Spinal cord (tissue), 10 donors: ENCODE results near the gene CENPT. TPM values are rescaled to one million over a fixed set of nuclear protein-coding genes. Genes with fewer than 3 reads are reported as not detected.

Experiments
- DNase-seq, 6 donors: peaks; one replicate each; pipeline versions ENCODE4 v3.0.0 to v3.0.0-alpha.2; 2013 to 2015; ENCODE audit warnings: low spot score in 6 of 6, low read depth in 4 of 6
- H3K27ac ChIP-seq: one replicate; pipeline ENCODE4 v1.5.1; 2013; ENCODE audit warnings: low read depth, low read length, control low read depth
- H3K27me3 ChIP-seq: one replicate; pipeline ENCODE4 v1.6.1; 2013; ENCODE audit warnings: low read length; ENCODE audit not compliant: control insufficient read depth, insufficient read depth
- H3K36me3 ChIP-seq: one replicate; pipeline ENCODE4 v1.6.1; 2013; ENCODE audit warnings: low read length; ENCODE audit not compliant: control insufficient read depth, insufficient read depth
- H3K4me1 ChIP-seq: one replicate; pipeline ENCODE4 v1.6.1; 2013; ENCODE audit warnings: low read length; ENCODE audit not compliant: control insufficient read depth, insufficient read depth
- H3K4me3 ChIP-seq: one replicate; pipeline ENCODE4 v1.5.1; 2013; ENCODE audit warnings: low read depth, low read length, control low read depth
- H3K9me3 ChIP-seq: one replicate; pipeline ENCODE4 v1.6.1; 2013; ENCODE audit warnings: low read length; ENCODE audit not compliant: control insufficient read depth, insufficient read depth
- WGBS: methylation state at CpG from one replicate; pipeline ENCODE4 v1.1.5; 2013; ENCODE audit warnings: missing lambda C conversion rate; ENCODE audit not compliant: insufficient coverage; 5-methylcytosine and 5-hydroxymethylcytosine counted together
- long read RNA-seq, 4 donors: transcript quantifications; one replicate each; lab custom pipeline, GENCODE V29; 2026
- polyA plus RNA-seq, 2 donors: library from polyadenylated mRNA; unstranded; fragments of 120-200 nt; gene quantifications; one replicate each; pipeline ENCODE4 v1.2.1, GENCODE V29; 2013; ENCODE audit not compliant: insufficient read length in 2 of 2
- total RNA-seq, 2 donors: library from RNA; depleted of rRNA in 1 of 2; stranded (reverse); fragments of 120-200 nt in 1 of 2; fragments of >200 nt in 1 of 2; gene quantifications; one replicate each; pipeline versions ENCODE4 v1.2.3 to v1.2.4, GENCODE V29; 2013 to 2014
- donor health status: healthy.

The CENPT gene
- total RNA-seq = 10 to 100 TPM; 22.1 to 50.8 TPM
- 10 to 100 TPM; 60.0 to 79.2 TPM for polyA plus RNA-seq
- long read RNA-seq, donor 1, transcript CENPT-218 (12 exons, 2,133 nt) = major isoform, 8 of 33 reads
- long read RNA-seq, donor 1, partial matches to known transcripts = 23 of 33 reads
- long read RNA-seq, donor 1, other reads (novel, unspliced or antisense) = 0 of 33 reads
- long read RNA-seq, donor 2, partial matches to known transcripts = 5 of 6 reads
- long read RNA-seq, donor 2, other reads (novel, unspliced or antisense) = 0 of 6 reads
- long read RNA-seq, donor 3 = 0 reads
- long read RNA-seq, donor 4, transcript CENPT-218 (12 exons, 2,133 nt) = major isoform, 10 of 23 reads
- long read RNA-seq, donor 4, partial matches to known transcripts = 12 of 23 reads
- long read RNA-seq, donor 4, other reads (novel, unspliced or antisense) = 0 of 23 reads

DNA sequence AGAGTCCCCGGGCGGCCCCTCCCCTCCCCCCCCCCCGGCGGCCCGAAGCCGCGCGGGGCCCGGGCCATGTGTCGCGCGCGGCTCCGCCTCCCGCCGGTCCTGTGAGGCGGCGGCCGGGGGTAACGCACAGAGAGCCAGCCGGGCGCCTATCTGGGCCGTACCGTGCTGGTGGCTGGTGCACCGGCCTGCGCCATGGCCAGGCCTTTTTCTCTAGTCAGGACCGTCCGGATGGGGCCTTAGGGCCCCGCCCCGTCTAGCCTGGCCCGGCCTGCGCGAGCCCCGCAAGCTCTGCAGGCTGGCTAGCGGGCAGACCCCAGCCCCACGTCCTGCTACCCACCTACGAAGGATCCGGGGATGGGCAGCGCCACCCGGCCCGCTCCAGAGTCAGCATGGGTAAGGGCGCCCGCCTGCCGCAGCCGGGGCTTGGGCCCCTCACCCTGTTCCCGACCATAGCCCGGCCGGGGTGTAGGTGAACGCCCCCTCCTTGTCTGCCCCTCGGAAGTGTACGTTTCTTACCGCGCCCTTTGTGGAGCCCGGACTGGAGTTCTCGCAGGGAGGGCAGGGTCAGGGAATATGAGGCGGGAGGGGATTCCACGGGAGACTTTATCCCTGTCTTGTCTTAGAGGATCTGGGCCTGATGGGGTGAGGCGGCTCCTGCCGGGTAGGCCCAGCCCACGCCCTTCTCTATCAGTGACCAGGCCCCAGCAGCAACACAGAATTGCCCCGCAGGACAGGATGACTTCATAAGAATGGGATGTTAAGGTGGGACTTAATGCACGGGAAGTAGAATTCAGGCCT lies at the start of gene CENPT:
TSS of gene CENPT (minus strand) at position 630 of the 798 bp plus-strand sequence. CDS start 13,834 bp downstream, outside the sequence.
- H3K4me1 ChIP-seq = peaks cover 47% of the 10 kb centered on the region
- DNase-seq = peak in 2 of 6 donors; percentile 3 to 31
- WGBS = under 1% methylated on average over 47 of the region's 62 CpGs
- peaks cover 13% of the 10 kb centered on the region for H3K36me3 ChIP-seq
- peak within 1 kb of the TSS; percentile 95 for H3K27ac ChIP-seq
- no peaks in the 10 kb centered on the region for H3K27me3 ChIP-seq
- no peaks in the 10 kb centered on the region for H3K9me3 ChIP-seq
- H3K4me3 ChIP-seq = peak within 1 kb of the TSS; percentile 74

DNA sequence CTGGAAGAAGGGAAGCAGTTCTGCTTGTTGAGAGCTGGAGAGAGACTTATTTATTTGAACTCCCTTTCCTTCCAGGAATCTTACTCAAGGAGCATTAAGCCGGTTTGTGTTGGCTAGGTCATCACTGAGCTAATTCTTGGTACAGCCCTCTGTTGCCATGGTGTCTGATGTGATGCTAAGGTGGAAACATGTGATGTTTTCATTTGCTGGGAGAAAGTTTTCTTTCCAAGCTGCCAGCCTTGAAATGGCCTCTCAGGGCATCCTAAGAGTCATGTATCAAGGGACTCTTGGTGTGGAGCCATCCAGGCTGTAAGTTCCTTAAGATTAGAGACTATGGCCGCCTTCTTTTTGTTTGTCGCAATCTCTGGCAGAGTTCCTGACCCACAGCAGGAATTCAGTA lies 49.7 kb upstream of the CENPT start:
- peak overlapping the region; percentile 86 for H3K27ac ChIP-seq
- peak in 3 of 6 donors; percentile 42 to 91 (median 63) for DNase-seq
- WGBS = 47% methylated on average over 2 of the region's 3 CpGs

GRCh38 chr16:67893743-67894399 lies 46.4 kb upstream of the CENPT start:
- no peaks in the 10 kb centered on the region for H3K36me3 ChIP-seq
- no peaks in the 10 kb centered on the region for H3K9me3 ChIP-seq
- peak overlapping the region; percentile 86 for H3K27ac ChIP-seq
- peaks cover 38% of the 10 kb centered on the region for H3K4me1 ChIP-seq
- 23% methylated on average over 8 of the region's 14 CpGs for WGBS
- H3K27me3 ChIP-seq = no peaks in the 10 kb centered on the region
- DNase-seq = no peak
- H3K4me3 ChIP-seq = peak overlapping the region; percentile 82

More for the DNA sequence above, 49.7 kb upstream of the CENPT start:
- Histone ChIP-seq H3K4me3 (no peak overlapping the region), H3K27me3 (no peaks in the 10 kb centered on the region), H3K36me3 (peaks cover 7% of the 10 kb centered on the region), H3K9me3 (no peaks in the 10 kb centered on the region), H3K4me1 (peaks cover 38% of the 10 kb centered on the region)

GRCh38 chr16:67892899-67893742 lies 45.6 kb upstream of the CENPT start, which contains the start of gene PSKH1:
Gene PSKH1 (plus strand): TSS chr16:67893254. CDS start chr16:67908750, 15,496 bp downstream.
- DNase-seq = peak; percentile 74 to 99 (median 94)
- Histone ChIP-seq H3K36me3 (no peaks in the 10 kb centered on the region), H3K4me3 (peak within 1 kb of the TSS; percentile 82), H3K27me3 (no peaks in the 10 kb centered on the region), H3K4me1 (peaks cover 39% of the 10 kb centered on the region), H3K27ac (peak within 1 kb of the TSS; percentile 86), H3K9me3 (no peaks in the 10 kb centered on the region)
- WGBS = under 1% methylated on average over 90 of the region's 90 CpGs

GRCh38 chr16:67892375-67892774 lies 44.9 kb upstream of the CENPT start:
- WGBS = no CpG with 5 or more reads among the region's 5 CpGs
- Histone ChIP-seq H3K9me3 (no peaks in the 10 kb centered on the region), H3K27me3 (no peaks in the 10 kb centered on the region), H3K4me1 (peaks cover 34% of the 10 kb centered on the region), H3K36me3 (no peaks in the 10 kb centered on the region), H3K27ac (no peak overlapping the region), H3K4me3 (peak overlapping the region; percentile 63)
- no peak for DNase-seq

DNA sequence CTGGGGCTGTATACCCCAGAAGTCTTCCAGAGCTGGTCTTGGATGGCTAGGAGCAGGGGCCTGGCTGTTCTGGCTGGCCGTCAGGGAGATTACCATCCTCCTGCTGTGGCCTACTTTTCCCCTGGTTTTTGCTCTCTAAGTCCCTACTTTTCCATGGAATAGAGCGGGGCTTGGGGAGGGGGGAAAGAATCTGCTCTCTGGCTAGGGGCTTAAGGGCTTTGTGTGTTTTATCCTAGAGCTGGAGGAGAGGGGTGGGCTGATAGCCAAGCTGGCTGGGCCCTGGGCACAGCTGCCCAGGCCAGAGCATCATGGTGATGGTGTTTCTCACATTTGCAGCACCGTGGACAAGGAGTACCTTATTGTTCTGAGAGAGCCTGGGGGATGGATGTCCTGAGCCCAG lies 40.8 kb upstream of the CENPT start:
- Histone ChIP-seq H3K4me3 (no peak overlapping the region), H3K4me1 (peaks cover 26% of the 10 kb centered on the region), H3K27ac (peak overlapping the region; percentile 37), H3K36me3 (peaks cover 32% of the 10 kb centered on the region), H3K9me3 (no peaks in the 10 kb centered on the region), H3K27me3 (no peaks in the 10 kb centered on the region)
- peak in 1 of 6 donors; percentile 31 for DNase-seq
- WGBS = 67% methylated on average over 1 of the region's 3 CpGs

- WGBS = 69% methylated on average over 4 of the region's 5 CpGs
- Histone ChIP-seq H3K27me3 (no peaks in the 10 kb centered on the region), H3K36me3 (peaks cover 51% of the 10 kb centered on the region), H3K9me3 (no peaks in the 10 kb centered on the region), H3K4me3 (no peak overlapping the region), H3K4me1 (peaks cover 26% of the 10 kb centered on the region), H3K27ac (no peak overlapping the region)
- no peak for DNase-seq
Observed at GRCh38 chr16:67886387-67886786, 38.9 kb upstream of the CENPT start.

DNA sequence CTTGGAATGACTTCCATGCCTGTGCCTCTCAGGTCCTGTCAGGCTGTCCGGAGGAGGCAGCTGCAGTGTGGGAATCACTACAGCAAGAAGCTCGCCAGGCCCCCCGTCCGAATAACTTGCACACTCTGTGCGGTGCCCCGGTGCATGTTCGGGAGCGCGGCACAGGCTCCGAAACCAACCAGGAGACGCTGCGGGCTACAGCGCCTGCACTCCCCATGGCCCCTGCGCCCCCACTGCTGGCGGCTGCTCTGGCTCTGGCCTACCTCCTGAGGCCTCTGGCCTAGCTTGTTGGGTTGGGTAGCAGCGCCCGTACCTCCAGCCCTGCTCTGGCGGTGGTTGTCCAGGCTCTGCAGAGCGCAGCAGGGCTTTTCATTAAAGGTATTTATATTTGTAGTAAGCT lies 38.5 kb upstream of the CENPT start:
- DNase-seq = no peak
- Histone ChIP-seq H3K27ac (no peak overlapping the region), H3K4me3 (no peak overlapping the region), H3K36me3 (peaks cover 56% of the 10 kb centered on the region), H3K27me3 (no peaks in the 10 kb centered on the region), H3K9me3 (no peaks in the 10 kb centered on the region), H3K4me1 (peaks cover 26% of the 10 kb centered on the region)
- WGBS = 92% methylated on average over 18 of the region's 19 CpGs
